VCaP (cell line): Measurements from ENCODE around the gene KRT84.

Source experiments
- H3K27ac ChIP-seq: fragments of 450-650 bp; 2 replicates; pipeline ENCODE4 v1.5.1; 2017
- TF ChIP-seq, protein P1 (sequence below): fragments of 450-650 bp; conservative IDR thresholded peaks from 2 replicates; pipeline ENCODE4 v1.5.1; 2017; ENCODE audit warnings: mild to moderate bottlenecking, moderate library complexity

The KRT84 gene

DNA sequence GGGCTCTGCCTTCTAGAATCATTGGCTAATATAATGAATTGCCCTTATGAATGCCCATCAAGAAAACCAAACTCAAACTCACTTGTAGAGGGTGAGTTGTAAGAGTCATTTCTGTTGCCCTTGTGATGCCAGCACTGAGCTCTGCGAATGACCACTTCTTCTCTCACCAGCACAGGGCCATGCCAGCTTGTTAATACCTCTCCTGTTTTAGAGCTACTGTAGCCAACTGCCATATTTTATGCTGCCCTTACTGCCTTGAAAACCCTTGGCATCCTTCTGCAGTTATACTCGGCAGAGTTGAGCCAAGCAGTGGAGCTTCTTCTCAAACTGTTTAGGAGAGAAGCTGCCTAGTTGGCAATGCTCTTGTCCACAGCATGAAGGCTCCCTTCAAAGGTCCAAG is 40.6 kb upstream of the KRT84 start:
- TF ChIP-seq, protein P1, sequence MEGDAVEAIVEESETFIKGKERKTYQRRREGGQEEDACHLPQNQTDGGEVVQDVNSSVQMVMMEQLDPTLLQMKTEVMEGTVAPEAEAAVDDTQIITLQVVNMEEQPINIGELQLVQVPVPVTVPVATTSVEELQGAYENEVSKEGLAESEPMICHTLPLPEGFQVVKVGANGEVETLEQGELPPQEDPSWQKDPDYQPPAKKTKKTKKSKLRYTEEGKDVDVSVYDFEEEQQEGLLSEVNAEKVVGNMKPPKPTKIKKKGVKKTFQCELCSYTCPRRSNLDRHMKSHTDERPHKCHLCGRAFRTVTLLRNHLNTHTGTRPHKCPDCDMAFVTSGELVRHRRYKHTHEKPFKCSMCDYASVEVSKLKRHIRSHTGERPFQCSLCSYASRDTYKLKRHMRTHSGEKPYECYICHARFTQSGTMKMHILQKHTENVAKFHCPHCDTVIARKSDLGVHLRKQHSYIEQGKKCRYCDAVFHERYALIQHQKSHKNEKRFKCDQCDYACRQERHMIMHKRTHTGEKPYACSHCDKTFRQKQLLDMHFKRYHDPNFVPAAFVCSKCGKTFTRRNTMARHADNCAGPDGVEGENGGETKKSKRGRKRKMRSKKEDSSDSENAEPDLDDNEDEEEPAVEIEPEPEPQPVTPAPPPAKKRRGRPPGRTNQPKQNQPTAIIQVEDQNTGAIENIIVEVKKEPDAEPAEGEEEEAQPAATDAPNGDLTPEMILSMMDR: no peak
- no peak overlapping the region for H3K27ac ChIP-seq

DNA sequence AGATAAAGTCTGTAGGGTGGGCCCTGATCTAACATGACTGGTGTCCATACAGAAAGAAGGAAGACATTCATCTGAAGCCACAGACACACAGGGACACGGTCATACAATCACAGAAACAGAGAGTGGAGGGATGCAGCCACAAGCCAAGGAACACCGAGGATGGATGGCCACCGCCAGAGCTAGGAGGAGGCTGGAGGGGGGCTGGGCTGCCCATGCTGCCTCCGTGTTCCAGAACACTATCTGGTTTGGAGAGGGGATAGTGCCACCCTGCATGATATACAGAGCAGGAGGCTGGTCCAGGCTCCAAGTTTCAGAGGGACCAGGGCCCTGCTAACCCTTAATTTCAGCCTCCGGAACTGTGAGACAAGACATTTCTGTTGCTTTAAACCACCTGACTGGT is 40.0 kb upstream of the KRT84 start:
- TF ChIP-seq, protein P1: no peak
- no peak overlapping the region for H3K27ac ChIP-seq

DNA sequence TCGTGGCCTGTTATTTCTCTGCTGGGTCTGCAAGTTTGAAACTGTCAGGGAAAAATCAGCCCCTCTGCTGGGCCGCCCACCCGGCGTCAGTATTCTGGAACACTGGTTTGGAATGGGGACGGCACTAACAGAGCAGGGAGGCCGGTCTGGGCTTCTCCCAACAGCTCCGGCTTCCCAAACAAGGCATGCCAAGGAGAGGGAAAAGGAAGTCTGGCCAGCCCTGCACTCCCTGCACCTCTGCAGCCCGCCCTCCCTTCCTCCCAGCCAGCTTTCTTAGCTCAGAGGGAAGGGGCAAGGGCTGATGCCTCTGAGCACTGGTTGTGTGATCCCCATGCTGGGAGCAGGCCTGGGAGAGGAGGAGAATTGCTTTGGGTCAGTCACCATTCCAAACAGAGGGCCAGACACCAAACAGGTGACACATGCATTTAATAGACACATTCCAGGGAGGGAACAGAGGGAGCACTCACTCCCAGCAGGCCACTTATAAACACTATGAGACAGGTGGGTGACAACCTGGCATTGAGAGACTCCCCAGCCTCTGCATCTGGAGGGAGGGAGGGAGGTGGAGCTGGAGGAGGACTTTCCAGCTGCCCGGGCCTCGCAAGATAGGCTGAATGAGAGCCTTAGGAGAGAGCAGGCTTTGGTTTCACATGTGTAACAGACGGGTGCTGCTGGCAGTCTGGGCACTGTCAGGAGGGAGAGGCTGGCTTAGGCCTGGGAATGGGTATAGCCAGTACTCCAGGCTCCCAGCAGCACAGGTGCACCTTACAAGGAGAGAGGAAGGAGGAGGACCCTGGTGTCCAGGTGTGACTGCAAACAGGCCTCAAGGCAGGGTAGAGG is 38.4 kb upstream of the KRT84 start:
- TF ChIP-seq, protein P1: no peak
- no peak overlapping the region for H3K27ac ChIP-seq

DNA sequence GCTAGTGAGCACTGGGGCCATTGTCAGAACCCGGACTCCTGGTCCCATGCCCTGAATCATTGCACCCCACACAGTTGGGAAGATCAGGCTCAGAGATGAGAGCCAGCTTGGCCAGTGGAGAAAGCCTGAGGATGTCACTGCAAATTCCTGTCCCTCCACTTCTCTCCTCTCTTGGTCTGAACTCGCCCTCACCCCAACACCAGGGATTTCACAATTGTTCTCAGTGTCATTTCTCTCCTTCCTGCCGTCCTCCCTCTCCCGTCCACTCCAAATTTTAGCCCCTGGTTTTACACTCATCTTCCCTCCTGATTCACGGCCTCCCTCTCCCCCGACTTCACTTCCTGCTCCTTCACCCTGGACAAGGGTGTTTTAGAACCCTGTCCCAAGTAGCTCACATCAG is 37.6 kb upstream of the KRT84 start:
- TF ChIP-seq, protein P1: no peak
- H3K27ac ChIP-seq: no peak overlapping the region

DNA sequence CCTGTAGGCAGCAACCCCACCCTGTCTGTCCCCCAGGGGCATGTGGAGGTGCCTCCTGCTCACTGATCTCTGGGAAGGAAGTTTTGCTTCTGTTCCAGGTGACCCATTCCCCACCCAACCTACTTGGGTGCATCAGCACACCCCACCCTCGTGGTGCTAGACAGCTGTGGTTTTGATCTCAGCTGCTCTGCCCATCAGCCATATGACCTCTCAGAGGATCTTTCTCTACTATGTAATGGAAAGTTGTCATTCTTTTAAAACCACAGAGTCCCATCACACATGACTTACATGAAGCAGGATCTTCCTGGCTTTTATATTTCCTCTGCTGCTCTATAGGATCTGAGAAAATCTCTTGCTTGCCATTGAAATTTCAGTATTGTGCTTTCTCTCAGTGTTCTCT is 34.2 kb upstream of the KRT84 start:
- H3K27ac ChIP-seq: no peak overlapping the region
- TF ChIP-seq, protein P1: no peak

DNA sequence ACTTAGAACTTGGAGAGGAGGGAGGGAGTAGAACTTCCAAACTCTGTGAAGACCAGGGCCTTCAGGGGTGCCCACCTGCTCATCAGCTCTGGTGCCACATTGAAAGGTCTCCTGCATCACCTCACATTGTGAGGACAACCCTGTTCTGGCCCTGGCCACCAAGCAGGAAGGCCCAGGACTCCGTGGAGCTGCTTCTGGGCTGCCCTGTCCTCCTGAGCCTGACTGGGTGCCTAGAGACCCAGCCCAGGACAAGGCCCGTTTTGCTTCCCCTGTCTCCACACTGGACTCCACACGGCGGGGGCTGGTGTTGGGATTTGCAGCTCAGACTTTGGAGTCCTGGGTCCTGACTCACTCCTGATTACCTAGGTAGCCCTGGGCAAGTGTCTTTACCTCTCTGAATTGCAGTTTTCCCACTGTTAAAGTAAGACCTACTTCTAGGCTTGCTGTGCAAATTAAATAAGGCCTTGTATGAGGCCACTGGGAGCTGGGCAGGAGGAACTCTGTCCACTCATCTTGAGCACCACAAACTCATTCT is 33.2 kb upstream of the KRT84 start:
- TF ChIP-seq, protein P1: no peak
- no peak overlapping the region for H3K27ac ChIP-seq

DNA sequence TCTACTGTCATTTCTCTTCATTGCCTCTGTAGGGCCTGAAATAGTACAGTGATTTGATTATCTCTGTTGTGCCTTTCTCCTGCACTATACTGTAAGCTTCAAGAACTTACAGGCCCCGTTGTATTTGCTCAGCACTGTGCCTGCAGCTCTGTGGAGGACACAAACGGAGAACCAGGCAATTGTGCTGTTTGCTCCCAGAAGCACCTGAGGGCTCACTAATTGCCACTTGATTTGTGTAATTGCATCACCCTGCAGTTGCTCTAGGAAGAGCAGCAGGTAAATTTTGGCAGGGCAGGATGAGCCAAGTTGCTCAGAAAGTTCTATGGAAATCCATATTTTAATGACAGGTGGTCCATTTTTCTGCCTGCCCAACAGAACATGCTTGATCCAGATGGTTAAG is 32.3 kb upstream of the KRT84 start:
- TF ChIP-seq, protein P1: no peak
- H3K27ac ChIP-seq: no peak overlapping the region
